Tongue (tissue), 2 donors: ENCODE results near the gene GRK3. TPM values are rescaled to one million over a fixed set of nuclear protein-coding genes. Genes with fewer than 3 reads are reported as not detected.

ENCODE experiments used
- DNase-seq: peaks from one replicate; pipeline ENCODE4 v3.0.0-alpha.2; 2015
- total RNA-seq: library from RNA; depleted of rRNA; stranded (reverse); fragments of >200 nt; gene quantifications from one replicate; pipeline ENCODE4 v1.2.3, GENCODE V29; 2014

Gene GRK3
- total RNA-seq, 1 donor from 2014 or later, result 8.5 TPM

DNA sequence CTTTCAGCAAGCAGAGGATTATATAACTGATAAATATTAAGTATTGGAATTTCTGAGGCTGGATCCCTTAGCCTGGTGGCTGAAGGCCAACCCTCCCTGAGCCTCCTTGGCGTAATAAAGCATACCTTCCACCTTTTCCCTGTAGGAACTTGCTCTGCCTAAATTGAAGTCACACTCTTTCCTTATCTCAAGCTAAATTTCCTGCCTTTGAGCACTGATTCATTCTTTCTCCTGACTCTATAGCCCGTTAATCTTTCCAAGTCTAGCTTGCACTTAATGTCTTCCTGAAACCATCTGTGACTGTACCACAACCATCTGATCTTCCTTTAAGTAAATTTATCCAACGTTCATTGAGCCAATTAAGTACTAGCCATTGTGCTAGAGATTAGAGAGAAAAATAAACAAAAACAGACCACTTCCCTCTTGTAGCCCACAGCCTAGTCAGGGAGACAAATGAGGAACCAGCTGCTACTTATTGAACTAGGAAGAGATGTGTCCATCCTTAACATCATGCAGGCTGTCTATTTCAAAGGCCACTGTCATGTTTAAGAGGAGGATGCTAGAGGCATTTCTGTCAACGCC is 62.9 kb downstream of the GRK3 start:
- DNase-seq, result no peak

GRCh38 chr22:25628494-25628893 is 64.0 kb downstream of the GRK3 start:
- DNase-seq, result peak; percentile 39

DNA sequence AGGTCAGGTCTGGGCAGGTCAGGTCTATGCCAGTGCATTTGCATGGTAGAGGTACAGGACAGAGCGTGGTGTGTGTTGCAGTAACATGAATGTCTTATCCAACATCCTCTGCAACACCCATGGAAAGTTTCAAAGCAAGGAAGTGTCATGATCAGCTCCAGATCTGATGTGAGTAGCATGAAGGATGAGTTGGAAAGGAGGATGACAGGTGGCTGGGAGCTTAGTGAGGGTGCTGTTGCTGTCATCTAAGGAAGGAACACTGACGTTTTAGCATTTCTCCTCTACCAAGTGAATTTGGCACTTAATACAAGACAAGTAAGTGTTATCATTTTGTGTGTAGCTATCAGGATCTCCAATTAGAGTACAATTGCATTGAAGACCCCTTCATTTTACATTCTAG is 65.1 kb downstream of the GRK3 start:
- DNase-seq, result no peak

DNA sequence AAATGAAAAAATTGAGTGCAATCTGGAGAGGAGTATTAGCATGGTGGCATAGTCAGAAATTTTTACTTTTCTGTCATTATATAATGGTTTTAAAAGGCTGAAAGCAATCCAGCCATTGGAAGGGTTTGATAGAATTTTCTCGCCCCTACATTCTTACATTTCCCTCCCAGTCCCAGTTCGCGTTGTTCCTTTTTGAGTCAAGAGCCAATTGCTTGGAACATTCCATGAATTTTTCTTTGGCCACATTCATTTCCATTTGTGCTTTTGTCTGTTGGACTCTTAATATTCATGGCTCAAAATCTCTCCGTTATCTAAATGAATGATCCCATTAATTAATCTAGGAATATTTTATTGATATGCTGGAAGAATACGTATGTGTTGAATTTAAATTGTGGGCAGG is 66.0 kb downstream of the GRK3 start:
- DNase-seq, result no peak

GRCh38 chr22:25636323-25636722 is 71.8 kb downstream of the GRK3 start:
- DNase-seq, result no peak

DNA sequence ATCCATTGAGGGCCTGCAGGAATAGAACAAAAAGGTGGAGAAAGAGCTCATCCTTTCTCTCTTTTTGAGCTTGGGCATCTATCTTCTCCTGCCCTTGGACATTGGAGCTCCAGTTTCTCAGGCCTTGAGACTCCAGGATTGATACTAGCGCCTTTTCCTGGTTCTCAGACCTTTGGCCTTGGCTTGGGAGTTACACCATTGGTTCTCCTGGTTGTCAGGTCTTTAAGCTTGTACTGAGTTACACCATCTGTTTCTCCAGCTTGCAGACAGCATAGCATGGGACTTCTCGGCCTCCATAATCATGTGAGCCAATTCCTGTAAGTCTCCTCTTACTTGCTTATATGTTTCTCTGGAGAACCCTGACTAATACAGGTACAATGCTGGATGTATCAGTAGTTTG is 72.6 kb downstream of the GRK3 start:
- no peak for DNase-seq

DNA sequence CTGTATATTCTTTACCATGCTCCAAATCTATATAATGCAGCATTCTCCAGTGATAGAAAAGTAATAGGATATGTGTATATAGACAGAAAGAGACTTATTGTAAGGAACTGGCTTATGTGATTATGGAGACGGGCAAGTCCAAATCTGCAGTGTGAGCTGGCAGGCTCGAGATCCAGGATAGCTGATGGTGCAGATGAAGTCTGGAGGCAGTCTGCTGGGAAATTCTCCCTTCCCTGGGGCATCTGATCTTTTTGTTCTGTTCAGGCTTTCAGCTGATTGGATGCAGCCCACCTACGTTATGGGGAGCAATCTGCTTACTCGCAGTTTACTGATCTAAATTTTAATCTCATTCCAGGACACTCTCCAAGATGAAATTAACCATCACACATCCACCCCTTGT is 73.2 kb downstream of the GRK3 start:
- no peak for DNase-seq

DNA sequence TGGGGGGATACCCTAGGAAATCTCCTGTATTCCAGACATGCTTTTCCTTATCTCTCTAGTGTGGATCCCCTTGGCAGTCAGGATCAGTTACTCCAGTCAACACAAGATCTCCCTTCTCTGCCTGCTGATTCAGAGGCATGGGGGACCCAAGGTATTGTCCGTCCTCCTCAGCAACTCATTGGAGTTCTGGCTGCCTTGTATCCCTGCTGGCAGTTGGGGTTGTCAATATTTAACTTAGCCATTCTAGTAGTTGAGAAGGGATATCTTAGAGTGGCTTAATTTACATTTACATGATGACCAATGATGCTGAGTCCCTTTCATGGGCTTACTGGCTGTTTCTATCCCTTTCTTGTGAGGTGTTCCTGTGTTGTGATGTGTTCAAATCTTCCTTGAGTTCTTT is 74.2 kb downstream of the GRK3 start:
- no peak for DNase-seq

DNA sequence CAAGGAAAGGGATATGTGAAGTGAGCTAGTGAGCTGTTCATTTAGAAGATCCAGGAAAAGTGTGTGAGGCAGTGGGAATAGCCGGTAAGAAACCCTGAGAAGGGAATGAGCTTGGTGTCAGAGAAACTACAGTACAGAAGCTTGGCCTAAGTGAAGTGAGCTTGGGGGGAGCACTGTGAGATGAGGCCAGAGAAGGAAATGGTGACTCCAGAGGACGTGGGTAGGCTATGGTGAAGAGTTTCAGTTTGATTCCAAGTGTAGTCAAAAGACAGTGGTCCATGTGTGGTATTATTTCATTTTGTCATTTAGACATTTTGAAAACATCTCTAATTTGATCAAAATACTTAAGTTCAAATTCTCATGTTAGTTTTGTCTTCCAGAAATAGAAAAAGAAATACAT is 77.2 kb downstream of the GRK3 start:
- DNase-seq, result no peak

GRCh38 chr22:25643232-25644000 is 78.9 kb downstream of the GRK3 start:
- no peak for DNase-seq

GRCh38 chr22:25644122-25644521 is 79.6 kb downstream of the GRK3 start:
- DNase-seq, result no peak

DNA sequence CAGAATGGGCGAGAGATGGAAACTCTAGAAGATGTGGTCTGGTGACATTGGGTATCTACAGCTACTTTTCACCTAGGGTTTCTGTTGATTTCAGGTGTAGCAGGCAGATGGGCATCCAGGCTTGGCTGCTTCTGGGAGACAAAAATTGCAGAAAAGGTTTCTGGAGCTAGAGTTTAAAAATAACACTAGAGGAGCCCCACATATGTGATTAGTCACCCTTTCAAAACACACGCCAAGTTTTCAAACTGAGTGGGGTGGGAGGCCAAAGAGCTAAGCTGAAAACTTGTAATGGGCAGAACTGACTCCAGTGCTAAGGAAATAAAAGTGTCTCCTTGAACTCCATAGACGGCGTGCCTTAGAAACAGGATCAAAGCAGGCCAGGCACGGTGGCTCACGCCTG is 80.8 kb downstream of the GRK3 start:
- no peak for DNase-seq

DNA sequence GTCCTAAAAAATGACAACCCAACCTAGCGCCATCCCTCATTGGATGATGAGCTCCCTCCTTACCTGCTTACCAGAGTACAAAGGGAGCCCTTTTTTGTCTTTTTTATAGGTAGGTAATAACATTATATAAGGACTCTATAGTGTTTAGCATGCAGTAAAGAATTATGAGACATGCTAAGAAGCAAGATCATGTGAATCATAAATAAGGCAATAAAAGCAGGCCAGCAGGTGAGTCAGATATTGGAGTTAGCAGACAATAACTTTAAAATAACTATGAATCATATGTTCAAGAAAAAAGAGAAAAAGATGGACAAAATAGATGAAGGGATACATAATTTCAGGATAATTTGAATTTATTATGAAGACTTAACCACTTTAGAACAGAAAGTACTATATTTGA is 81.5 kb downstream of the GRK3 start:
- DNase-seq, result no peak

- DNase-seq, result no peak
Observed at GRCh38 chr22:25650833-25651232, 86.4 kb downstream of the GRK3 start.

DNA sequence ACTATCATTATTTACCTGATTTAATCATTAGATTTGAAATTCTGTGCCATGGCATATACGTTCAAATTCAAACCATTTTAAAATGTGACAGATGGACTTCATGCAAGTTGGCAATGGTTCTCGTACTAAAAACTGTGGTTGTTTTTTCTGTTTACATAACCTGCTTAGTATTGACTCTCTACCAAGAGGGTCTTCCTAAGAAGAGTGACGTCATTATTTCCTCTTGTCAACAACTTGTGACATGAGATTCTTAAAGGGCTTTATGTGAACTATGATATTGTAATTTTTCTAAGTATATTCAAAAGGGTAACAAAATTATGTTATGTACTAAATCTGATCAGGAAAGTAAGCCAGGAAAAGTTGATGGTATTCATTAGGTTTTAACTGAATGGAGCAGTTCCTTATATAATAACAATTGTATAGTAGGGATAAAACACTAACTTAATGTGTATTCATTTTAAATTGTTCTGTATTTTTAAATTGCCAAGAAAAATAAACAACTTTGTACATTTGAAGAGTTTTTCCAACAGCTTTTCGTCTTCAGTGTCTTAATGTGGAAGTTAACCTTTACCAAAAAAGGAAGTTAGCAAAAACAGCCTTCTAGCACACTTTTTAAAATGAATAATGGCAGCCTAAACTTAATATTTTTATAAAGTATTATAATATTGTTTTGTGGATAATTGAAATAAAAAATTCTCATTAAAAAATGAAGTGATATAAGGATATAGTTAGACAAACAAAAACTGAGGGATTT is 87.0 kb downstream of the GRK3 start:
- no peak for DNase-seq

- no peak for DNase-seq
Observed at GRCh38 chr22:25654676-25655075, 90.2 kb downstream of the GRK3 start.

DNA sequence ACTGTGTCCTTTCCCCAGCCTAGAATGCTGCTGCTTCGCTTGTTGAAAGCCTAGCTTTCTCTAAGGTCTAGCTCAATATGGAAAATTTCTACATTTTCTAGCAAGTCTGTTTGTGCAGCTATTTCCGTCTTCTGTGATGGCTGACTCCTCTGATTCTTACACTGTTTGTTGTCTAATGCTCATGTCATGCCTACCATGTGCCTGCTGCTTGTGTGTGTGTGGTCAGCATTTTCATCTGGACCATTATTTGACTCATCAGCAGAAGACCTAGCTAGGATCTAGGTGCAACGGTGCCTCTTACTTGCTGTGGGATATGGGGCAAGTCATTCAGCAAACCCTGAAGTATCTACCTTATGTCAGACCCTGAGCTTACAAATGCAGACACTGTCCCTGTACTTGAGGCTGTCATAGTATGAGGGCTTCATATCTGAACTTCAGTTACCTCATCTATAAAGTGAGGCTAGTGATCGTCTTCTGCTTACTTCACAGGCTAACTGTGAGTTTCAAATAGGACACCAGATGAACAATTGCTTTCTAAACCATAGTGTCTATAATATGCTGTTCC is 91.0 kb downstream of the GRK3 start:
- DNase-seq, result no peak

DNA sequence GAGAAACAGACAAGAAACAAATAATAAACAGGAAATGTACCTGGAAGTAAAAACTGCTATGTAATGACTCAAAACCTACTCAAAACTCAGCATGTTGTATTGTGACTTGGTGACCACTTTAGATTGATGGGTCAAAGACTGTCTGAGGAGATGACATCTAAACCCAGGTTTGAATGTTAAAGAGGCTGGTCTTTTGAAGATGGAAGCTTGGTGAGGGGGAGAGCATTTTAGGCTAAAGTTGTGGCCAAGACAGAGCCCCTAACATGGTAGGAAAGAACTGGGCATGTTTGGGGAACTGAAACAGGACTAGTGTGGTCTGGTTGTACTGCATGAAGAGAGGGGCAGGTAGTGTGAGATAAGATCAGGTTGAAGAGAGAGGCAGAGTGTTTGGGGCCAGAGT is 92.2 kb downstream of the GRK3 start:
- no peak for DNase-seq

GRCh38 chr22:25658633-25659032 is 94.2 kb downstream of the GRK3 start:
- DNase-seq, result peak; percentile 44

- DNase-seq, result no peak
Observed at GRCh38 chr22:25659413-25659812, 94.9 kb downstream of the GRK3 start.

- DNase-seq, result no peak
Observed at GRCh38 chr22:25660336-25660735, 95.9 kb downstream of the GRK3 start.

- DNase-seq, result peak; percentile 86
Observed at GRCh38 chr22:25661073-25661472, 96.6 kb downstream of the GRK3 start.

DNA sequence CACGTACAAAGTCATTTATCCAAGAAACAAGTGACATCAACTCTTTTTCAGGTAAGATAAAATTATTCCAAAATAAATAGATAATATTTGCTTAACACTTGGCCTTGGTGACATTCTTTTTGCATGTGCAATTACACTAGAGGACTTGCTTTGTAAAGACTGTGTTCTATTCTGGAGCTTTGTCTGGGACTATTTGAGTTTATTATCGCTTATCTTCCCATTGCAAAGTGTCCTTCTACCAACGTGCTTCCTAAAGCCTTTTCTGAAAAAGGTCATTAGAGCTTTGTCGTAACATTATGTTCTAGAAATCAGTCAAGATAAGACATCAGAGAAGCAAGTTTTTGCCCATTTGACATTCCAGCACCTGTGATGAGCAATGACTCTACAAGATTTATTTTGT is 99.2 kb downstream of the GRK3 start:
- DNase-seq, result no peak
